Tibial artery (tissue), 4 donors: Measurements from ENCODE around the gene SMARCD1.

Experiments used
- DNase-seq, 2 donors: peaks; one replicate each; pipeline ENCODE4 v3.0.0-alpha.2; 2019
- H3K27ac ChIP-seq, 2 donors: fragments of 200-600 bp; sonication (generic) in 1 of 2; 1 replicate in 1 of 2; 2 replicates in 1 of 2; pipeline ENCODE4 v1.5.1; 2018 to 2019; ENCODE audit warnings: mild to moderate bottlenecking in 1 of 2
- H3K27me3 ChIP-seq, 2 donors: fragments of 200-600 bp; sonication (generic) in 1 of 2; one replicate each; pipeline versions ENCODE4 v1.5.1 to v1.6.0; 2016 to 2019
- H3K36me3 ChIP-seq, 3 donors: fragments of 200-600 bp; sonication (generic) in 2 of 3; one replicate each; pipeline ENCODE4 v1.5.1; 2016 to 2019; ENCODE audit warnings: mild to moderate bottlenecking in 2 of 3
- H3K4me1 ChIP-seq, 4 donors: fragments of 200-600 bp; sonication (generic) in 2 of 4; 1 replicate in 3 of 4; 2 replicates in 1 of 4; pipeline ENCODE4 v1.5.1; 2016 to 2019
- H3K4me3 ChIP-seq, 2 donors: fragments of 200-600 bp; sonication (generic) in 1 of 2; 1 replicate in 1 of 2; 2 replicates in 1 of 2; pipeline ENCODE4 v1.5.1; 2018 to 2019; ENCODE audit warnings: mild to moderate bottlenecking in 2 of 2
- H3K9me3 ChIP-seq, 3 donors: fragments of 200-600 bp; sonication (generic) in 1 of 3; one replicate each; pipeline ENCODE4 v1.5.1; 2016 to 2019
- CTCF ChIP-seq, 2 experiments: fragments of 200-600 bp in 1 of 2; fragments of 450-650 bp in 1 of 2; IDR thresholded peaks; one replicate each; pipeline ENCODE4 v1.5.1; 2017 to 2019; ENCODE audit warnings: antibody characterized with exemption in 2 of 2, mild to moderate bottlenecking in 1 of 2, moderate library complexity in 1 of 2
- intact Hi-C: fragments of 100-400 bp; cut with DNase I; formaldehyde crosslinking; loops from one replicate; pipeline ENCODE4 v1.15.0; 2023; ENCODE audit warnings: low total_unique reads

Gene SMARCD1

GRCh38 chr12:50052964-50053363 lies 32.2 kb upstream of the SMARCD1 start:
- TF ChIP-seq CTCF (IDR thresholded peaks at IDR 0.05): no peak
- Histone ChIP-seq H3K27me3 (peaks cover 0 to 60% of the 10 kb centered on the region in 2 donors), H3K27ac (no peak overlapping the region), H3K4me1 (peaks cover 0 to 32% (median 27%) of the 10 kb centered on the region in 4 donors), H3K36me3 (no peaks in the 10 kb centered on the region), H3K4me3 (no peak overlapping the region), H3K9me3 (no peaks in the 10 kb centered on the region)
- DNase-seq: no peak
- intact Hi-C loops: loop anchor here (5.0 kb wide), 1 partner anchor 186 kb away; no protein-coding TSS in a partner anchor

- intact Hi-C loops: loop anchor here (5.0 kb wide), 1 partner anchor 186 kb away; no protein-coding TSS in a partner anchor
- Histone ChIP-seq H3K36me3 (no peaks in the 10 kb centered on the region), H3K27ac (no peak overlapping the region), H3K27me3 (peaks cover 0 to 58% of the 10 kb centered on the region in 2 donors), H3K4me3 (no peak overlapping the region), H3K9me3 (no peaks in the 10 kb centered on the region), H3K4me1 (peaks cover 0 to 37% (median 29%) of the 10 kb centered on the region in 4 donors)
- TF ChIP-seq CTCF (IDR thresholded peaks at IDR 0.05): no peak
- no peak for DNase-seq
Observed at GRCh38 chr12:50053583-50053982, 31.6 kb upstream of the SMARCD1 start.

GRCh38 chr12:50055831-50056638 lies 29.1 kb upstream of the SMARCD1 start:
- Histone ChIP-seq H3K27ac (no peak overlapping the region), H3K9me3 (no peaks in the 10 kb centered on the region), H3K36me3 (no peaks in the 10 kb centered on the region), H3K27me3 (peaks cover 0 to 43% of the 10 kb centered on the region in 2 donors), H3K4me1 (peaks cover 0 to 27% (median 25%) of the 10 kb centered on the region in 4 donors), H3K4me3 (no peak overlapping the region)
- intact Hi-C loops: loop anchor here (5.0 kb wide), 1 partner anchor 89 kb away; no protein-coding TSS in a partner anchor
- peak; percentile 83 to 94 for TF ChIP-seq CTCF (IDR thresholded peaks at IDR 0.05)
- DNase-seq: no peak

GRCh38 chr12:50056639-50056976 lies 28.5 kb upstream of the SMARCD1 start:
- H3K9me3 ChIP-seq: no peaks in the 10 kb centered on the region
- H3K27ac ChIP-seq: no peak overlapping the region
- intact Hi-C loops: loop anchor here (5.0 kb wide), 1 partner anchor 89 kb away; no protein-coding TSS in a partner anchor
- peaks cover 0 to 37% of the 10 kb centered on the region in 2 donors for H3K27me3 ChIP-seq
- TF ChIP-seq CTCF (IDR thresholded peaks at IDR 0.05): no peak
- peaks cover 0 to 27% (median 25%) of the 10 kb centered on the region in 4 donors for H3K4me1 ChIP-seq
- no peaks in the 10 kb centered on the region for H3K36me3 ChIP-seq
- H3K4me3 ChIP-seq: peak overlapping the region; percentile 57 to 78
- no peak for DNase-seq

GRCh38 chr12:50057000-50057841 lies 27.9 kb upstream of the SMARCD1 start, which contains the start of gene ASIC1:
Gene ASIC1 (plus strand): TSS chr12:50057596. CDS start chr12:50058767, 1,171 bp downstream.
- H3K4me3 ChIP-seq: peak within 1 kb of the TSS; percentile 57 to 78
- peak in 1 of 2 experiments; percentile 15 for TF ChIP-seq CTCF (IDR thresholded peaks at IDR 0.05)
- DNase-seq: peak; percentile 61 to 78
- H3K36me3 ChIP-seq: no peaks in the 10 kb centered on the region
- H3K27ac ChIP-seq: peak within 1 kb of the TSS; percentile 45 to 50
- H3K4me1 ChIP-seq: peaks cover 0 to 27% (median 25%) of the 10 kb centered on the region in 4 donors
- peaks cover 0 to 32% of the 10 kb centered on the region in 2 donors for H3K27me3 ChIP-seq
- intact Hi-C loops: loop anchor here (5.0 kb wide), 1 partner anchor 90 kb away; no protein-coding TSS in a partner anchor
- H3K9me3 ChIP-seq: no peaks in the 10 kb centered on the region
